Esophagus squamous epithelium (tissue), 5 donors: Measurements from ENCODE around the gene SRRT. TPM values are rescaled to one million over a fixed set of nuclear protein-coding genes. Genes with fewer than 3 reads are reported as not detected.
A peak's percentile ranks its signal among the peaks of the same experiment; 100 is the strongest.

Experiments used
- DNase-seq: peaks from one replicate; lab custom pipeline; 2025; lab: John Stamatoyannopoulos, UW
- H3K27ac ChIP-seq, 4 donors: fragments of 200-600 bp; sonication (generic); one replicate each; pipeline ENCODE4 v1.5.1; 2016 to 2019; ENCODE audit warnings: mild to moderate bottlenecking in 1 of 4
- H3K27me3 ChIP-seq, 4 donors: fragments of 200-600 bp; sonication (generic); 1 replicate in 3 of 4; 2 replicates in 1 of 4; pipeline versions ENCODE4 v1.5.1 to v1.6.0; 2017 to 2021; ENCODE audit warnings: antibody characterized with exemption in 1 of 4
- H3K36me3 ChIP-seq, 3 donors: fragments of 200-600 bp; sonication (generic); one replicate each; pipeline ENCODE4 v1.5.1; 2016 to 2019
- H3K4me1 ChIP-seq, 3 donors: fragments of 200-600 bp; sonication (generic); one replicate each; pipeline ENCODE4 v1.5.1; 2017 to 2019
- H3K4me3 ChIP-seq, 4 donors: fragments of 200-600 bp; sonication (generic); 1 replicate in 3 of 4; 2 replicates in 1 of 4; pipeline ENCODE4 v1.5.1; 2016 to 2019; ENCODE audit warnings: mild to moderate bottlenecking in 2 of 4, moderate library complexity in 1 of 4
- H3K9me3 ChIP-seq, 3 donors: fragments of 200-600 bp; sonication (generic); one replicate each; pipeline ENCODE4 v1.5.1; 2016 to 2019
- CTCF ChIP-seq, 6 experiments: fragments of 450-650 bp in 4 of 6; fragments of 200-600 bp in 2 of 6; sonication (generic) in 2 of 6; IDR thresholded peaks; one replicate each; pipeline ENCODE4 v1.5.1; 2016 to 2019; ENCODE audit warnings: antibody characterized with exemption in 6 of 6, mild to moderate bottlenecking in 4 of 6, moderate library complexity in 4 of 6
- POLR2A ChIP-seq, 4 donors: fragments of 450-650 bp; IDR thresholded peaks; one replicate each; pipeline ENCODE4 v1.6.1; 2017; ENCODE audit warnings: antibody characterized with exemption in 4 of 4, mild to moderate bottlenecking in 4 of 4, moderate library complexity in 3 of 4
- WGBS, 2 donors: methylation state at CpG; one replicate each; pipeline ENCODE4 v1.1.5; 2018; 5-methylcytosine and 5-hydroxymethylcytosine counted together
- intact Hi-C: fragments of 100-400 bp; cut with DNase I; formaldehyde crosslinking; loops from one replicate; pipeline ENCODE4 v1.15.0; 2022
- total RNA-seq, 4 donors: library from RNA; depleted of rRNA; stranded (reverse); fragments of >200 nt; gene quantifications; one replicate each; pipeline ENCODE4 v1.1.0, GENCODE V29; 2016
- donor health status: DM: yes; HTN: yes; CAD: no.

SRRT gene
- total RNA-seq, 4 donors from 2014 or later, result 53.8 to 91.0 (median 68.4) TPM

GRCh38 chr7:100835903-100836811 is 38.7 kb upstream of the SRRT start:
- Histone ChIP-seq H3K27ac (peak overlapping the region; percentile 75 to 89 (median 82)), H3K36me3 (no peaks in the 10 kb centered on the region), H3K4me3 (peak overlapping the region in 2 of 4 donors; percentile 44 to 61), H3K4me1 (peaks cover 8 to 21% (median 11%) of the 10 kb centered on the region in 3 donors), H3K9me3 (no peaks in the 10 kb centered on the region), H3K27me3 (no peaks in the 10 kb centered on the region)
- no peak for TF ChIP-seq POLR2A (IDR thresholded peaks at IDR 0.05)
- TF ChIP-seq CTCF (IDR thresholded peaks at IDR 0.05), result no peak
- intact Hi-C loops, result no loop called here
- WGBS, 2 donors, result 23 to 41% methylated on average over 13 to 14 of the region's 17 CpGs
- no peak for DNase-seq

- Histone ChIP-seq H3K36me3 (no peaks in the 10 kb centered on the region), H3K4me3 (peak overlapping the region; percentile 27 to 61 (median 44)), H3K9me3 (no peaks in the 10 kb centered on the region), H3K27ac (peak overlapping the region; percentile 75 to 89 (median 82)), H3K4me1 (peaks cover 8 to 21% (median 11%) of the 10 kb centered on the region in 3 donors), H3K27me3 (no peaks in the 10 kb centered on the region)
- WGBS, 2 donors, result 57% methylated on average over 5 of the region's 6 CpGs; no CpG with 5 or more reads in 1 of the 2 donors
- DNase-seq, result no peak
- TF ChIP-seq CTCF (IDR thresholded peaks at IDR 0.05) (no peak), POLR2A (IDR thresholded peaks at IDR 0.05) (no peak)
- intact Hi-C loops, result no loop called here
Measured at GRCh38 chr7:100836812-100837098, 38.1 kb upstream of the SRRT start.

GRCh38 chr7:100837099-100837836 is 37.6 kb upstream of the SRRT start:
- peak; percentile 51 for DNase-seq
- Histone ChIP-seq H3K9me3 (no peaks in the 10 kb centered on the region), H3K4me3 (peak overlapping the region; percentile 27 to 61 (median 44)), H3K27ac (peak overlapping the region; percentile 75 to 89 (median 82)), H3K4me1 (peaks cover 8 to 21% (median 11%) of the 10 kb centered on the region in 3 donors), H3K27me3 (no peaks in the 10 kb centered on the region), H3K36me3 (no peaks in the 10 kb centered on the region)
- intact Hi-C loops, result no loop called here
- WGBS, 2 donors, result 3 to 7% methylated on average over 28 to 29 of the region's 37 CpGs
- TF ChIP-seq CTCF (IDR thresholded peaks at IDR 0.05) (peak in 1 of 6 experiments; percentile 26), POLR2A (IDR thresholded peaks at IDR 0.05) (peak in 1 of 4 donors; percentile 31)

- no peaks in the 10 kb centered on the region for H3K36me3 ChIP-seq
- H3K4me3 ChIP-seq, result no peak overlapping the region
- H3K4me1 ChIP-seq, result peaks cover 8 to 21% (median 11%) of the 10 kb centered on the region in 3 donors
- no peak for DNase-seq
- H3K27ac ChIP-seq, result no peak overlapping the region
- WGBS, 2 donors, result 92 to 98% methylated on average over 5 to 10 of the region's 18 CpGs
- TF ChIP-seq CTCF (IDR thresholded peaks at IDR 0.05), result no peak
- no peak for TF ChIP-seq POLR2A (IDR thresholded peaks at IDR 0.05)
- H3K27me3 ChIP-seq, result no peaks in the 10 kb centered on the region
- no peaks in the 10 kb centered on the region for H3K9me3 ChIP-seq
- intact Hi-C loops, result no loop called here
Measured at GRCh38 chr7:100839361-100839760, 35.5 kb upstream of the SRRT start.
